Body of pancreas (tissue), 4 donors: ENCODE measurements around the gene LCAT.

Source experiments
- POLR2A ChIP-seq, 3 donors: fragments of 450-650 bp; IDR thresholded peaks; one replicate each; pipeline ENCODE4 v1.6.1; 2016; ENCODE audit warnings: antibody characterized with exemption in 3 of 3, mild to moderate bottlenecking in 2 of 3
- TF ChIP-seq, protein P1 (sequence below), 7 experiments: fragments of 450-650 bp in 4 of 7; fragments of 200-600 bp in 3 of 7; sonication (generic) in 3 of 7; IDR thresholded peaks; one replicate each; pipeline ENCODE4 v1.5.1; 2016 to 2019; ENCODE audit warnings: antibody characterized with exemption in 7 of 7

DNA sequence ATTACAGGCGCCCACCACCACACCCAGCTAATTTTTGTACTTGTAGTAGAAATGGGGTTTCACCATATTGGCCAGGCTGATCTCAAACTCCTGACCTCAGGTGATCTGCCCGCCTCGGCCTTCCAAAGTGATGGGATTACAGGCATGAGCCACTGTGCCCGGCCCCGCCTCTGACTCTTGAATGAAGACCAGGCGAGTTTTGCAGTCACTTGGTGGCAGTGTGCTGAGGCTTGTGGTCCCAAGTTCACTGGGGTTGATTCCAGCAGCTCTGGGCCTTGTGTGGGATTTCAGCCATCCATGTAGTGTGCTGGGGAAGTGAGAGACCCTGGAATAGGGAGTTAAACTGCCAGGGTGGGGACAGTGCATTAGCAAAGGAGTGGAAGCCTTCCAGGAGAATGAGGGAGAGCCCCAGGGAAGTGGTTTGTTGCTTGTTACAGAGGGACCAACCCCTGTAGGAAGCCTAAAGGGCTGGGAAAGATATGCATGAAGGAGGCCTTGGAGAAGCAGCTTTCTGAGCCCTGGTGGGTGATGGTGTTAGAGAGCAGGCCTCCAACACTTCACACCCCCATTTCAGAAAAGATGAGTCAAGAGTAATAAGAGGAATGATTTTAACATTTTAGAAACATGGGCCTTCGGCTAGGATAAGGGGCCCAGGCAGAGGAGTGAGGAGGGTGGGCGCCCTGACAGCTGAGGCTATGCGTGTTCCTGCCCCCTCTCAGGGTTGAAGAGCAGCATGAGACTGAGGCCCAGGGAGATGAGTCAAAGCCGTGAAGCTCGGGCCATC is 36.3 kb downstream of the LCAT start:
- TF ChIP-seq, protein P1, sequence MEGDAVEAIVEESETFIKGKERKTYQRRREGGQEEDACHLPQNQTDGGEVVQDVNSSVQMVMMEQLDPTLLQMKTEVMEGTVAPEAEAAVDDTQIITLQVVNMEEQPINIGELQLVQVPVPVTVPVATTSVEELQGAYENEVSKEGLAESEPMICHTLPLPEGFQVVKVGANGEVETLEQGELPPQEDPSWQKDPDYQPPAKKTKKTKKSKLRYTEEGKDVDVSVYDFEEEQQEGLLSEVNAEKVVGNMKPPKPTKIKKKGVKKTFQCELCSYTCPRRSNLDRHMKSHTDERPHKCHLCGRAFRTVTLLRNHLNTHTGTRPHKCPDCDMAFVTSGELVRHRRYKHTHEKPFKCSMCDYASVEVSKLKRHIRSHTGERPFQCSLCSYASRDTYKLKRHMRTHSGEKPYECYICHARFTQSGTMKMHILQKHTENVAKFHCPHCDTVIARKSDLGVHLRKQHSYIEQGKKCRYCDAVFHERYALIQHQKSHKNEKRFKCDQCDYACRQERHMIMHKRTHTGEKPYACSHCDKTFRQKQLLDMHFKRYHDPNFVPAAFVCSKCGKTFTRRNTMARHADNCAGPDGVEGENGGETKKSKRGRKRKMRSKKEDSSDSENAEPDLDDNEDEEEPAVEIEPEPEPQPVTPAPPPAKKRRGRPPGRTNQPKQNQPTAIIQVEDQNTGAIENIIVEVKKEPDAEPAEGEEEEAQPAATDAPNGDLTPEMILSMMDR (IDR thresholded peaks at IDR 0.05), result no peak
- TF ChIP-seq POLR2A (IDR thresholded peaks at IDR 0.05), result no peak
